ENCODE measurements around the gene TNFSF9.

Gene TNFSF9

GRCh38 chr19:6533000-6533328 lies 2.1 kb downstream of the TNFSF9 start:
- DNase-seq (ENCODE audit: low read depth) = no peak
- TF ChIP-seq CTCF (IDR thresholded peaks at IDR 0.05; ENCODE audit: low read depth, low read length, missing control alignments) = no peak
- peak overlapping the region; percentile 72 for H3K4me3 ChIP-seq (ENCODE audit: low read depth, low read length)

GRCh38 chr19:6533746-6534418 lies 3.1 kb downstream of the TNFSF9 start:
- H3K4me3 ChIP-seq (ENCODE audit: low read depth, low read length) = peak overlapping the region; percentile 6; the same call in 1 of the 2 replicates
- no peak for TF ChIP-seq CTCF (IDR thresholded peaks at IDR 0.05; ENCODE audit: low read depth, low read length, missing control alignments)
- no peak for DNase-seq (ENCODE audit: low read depth)

GRCh38 chr19:6534451-6535093 lies 3.7 kb downstream of the TNFSF9 start:
- no peak for TF ChIP-seq CTCF (IDR thresholded peaks at IDR 0.05; ENCODE audit: low read depth, low read length, missing control alignments)
- DNase-seq (ENCODE audit: low read depth) = no peak
- no peak overlapping the region for H3K4me3 ChIP-seq (ENCODE audit: low read depth, low read length)

GRCh38 chr19:6535558-6536137 lies 4.8 kb downstream of the TNFSF9 start:
- no peak overlapping the region for H3K4me3 ChIP-seq (ENCODE audit: low read depth, low read length)
- TF ChIP-seq CTCF (IDR thresholded peaks at IDR 0.05; ENCODE audit: low read depth, low read length, missing control alignments) = no peak
- DNase-seq (ENCODE audit: low read depth) = no peak

GRCh38 chr19:6539514-6539913 lies 8.7 kb downstream of the TNFSF9 start:
- H3K4me3 ChIP-seq (ENCODE audit: low read depth, low read length) = no peak overlapping the region
- no peak for TF ChIP-seq CTCF (IDR thresholded peaks at IDR 0.05; ENCODE audit: low read depth, low read length, missing control alignments)
- no peak for DNase-seq (ENCODE audit: low read depth)

GRCh38 chr19:6540918-6541689 lies 10.3 kb downstream of the TNFSF9 start:
- no peak for DNase-seq (ENCODE audit: low read depth)
- H3K4me3 ChIP-seq (ENCODE audit: low read depth, low read length) = no peak overlapping the region
- no peak for TF ChIP-seq CTCF (IDR thresholded peaks at IDR 0.05; ENCODE audit: low read depth, low read length, missing control alignments)
